H4 (cell line): ENCODE measurements around the gene CHSY1. TPM values are rescaled to one million over a fixed set of nuclear protein-coding genes. Genes with fewer than 3 reads are reported as not detected.
"Not testable (repeated sequence)": the region's sequence is repeated elsewhere in the genome, so short reads cannot be mapped to it uniquely, and the experiment has no call there.

Source experiments
- DNase-seq: peaks from one replicate; pipeline ENCODE4 v3.0.0-alpha.2; 2015; ENCODE audit warnings: low spot score
- total RNA-seq: library from RNA; depleted of rRNA; stranded (reverse); fragments of >200 nt; shearing (Covaris generic); gene quantifications from 2 replicates; pipeline ENCODE4 v1.2.3, GENCODE V29; 2014

The CHSY1 gene
- total RNA-seq, 1 experiment from 2014 or later = 22.5 TPM

GRCh38 chr15:101244889-101245668, 6.8 kb downstream of the CHSY1 start:
- no peak for DNase-seq

- DNase-seq = no peak
These were observed 7.6 kb downstream of the CHSY1 start for GRCh38 chr15:101244036-101244781.

- no peak for DNase-seq
These were observed 8.4 kb downstream of the CHSY1 start for GRCh38 chr15:101243420-101243819.

- DNase-seq = no peak
These were observed 8.9 kb downstream of the CHSY1 start for GRCh38 chr15:101242999-101243336.

GRCh38 chr15:101242160-101242998, 9.5 kb downstream of the CHSY1 start:
- no peak for DNase-seq

- DNase-seq = no peak
These were observed 11.5 kb downstream of the CHSY1 start for GRCh38 chr15:101240358-101240757.

- DNase-seq = no peak
These were observed 12.1 kb downstream of the CHSY1 start for GRCh38 chr15:101239724-101240136.

- no peak for DNase-seq
These were observed 14.6 kb downstream of the CHSY1 start for GRCh38 chr15:101237251-101237650.

- DNase-seq = no peak
These were observed 18.1 kb downstream of the CHSY1 start for GRCh38 chr15:101233651-101234280.

GRCh38 chr15:101232677-101233076, 19.2 kb downstream of the CHSY1 start:
- DNase-seq = no peak

GRCh38 chr15:101228313-101228712, 23.5 kb downstream of the CHSY1 start:
- DNase-seq = no peak

- no peak for DNase-seq
These were observed 26.2 kb downstream of the CHSY1 start for GRCh38 chr15:101225658-101226057.

- no peak for DNase-seq
These were observed 29.9 kb downstream of the CHSY1 start for GRCh38 chr15:101221902-101222301.

- DNase-seq = no peak
These were observed 31.8 kb downstream of the CHSY1 start for GRCh38 chr15:101220060-101220459.

GRCh38 chr15:101219441-101219840, 32.4 kb downstream of the CHSY1 start:
- DNase-seq = no peak

- DNase-seq = no peak
These were observed 34.4 kb downstream of the CHSY1 start for GRCh38 chr15:101217446-101217845.

GRCh38 chr15:101216100-101216499, 35.7 kb downstream of the CHSY1 start:
- no peak for DNase-seq

- DNase-seq = no peak
These were observed 36.2 kb downstream of the CHSY1 start for GRCh38 chr15:101215681-101216080.

GRCh38 chr15:101214435-101215097, 37.3 kb downstream of the CHSY1 start:
- not testable (repeated sequence) for DNase-seq

- DNase-seq = no peak
These were observed 38.3 kb downstream of the CHSY1 start for GRCh38 chr15:101213570-101213969.

GRCh38 chr15:101213147-101213546, 38.7 kb downstream of the CHSY1 start:
- DNase-seq = no peak
